ENCODE results near the gene WNK1. TPM values are rescaled to one million over a fixed set of nuclear protein-coding genes. Genes with fewer than 3 reads are reported as not detected.

WNK1 gene
- total and polyA plus RNA-seq, 2 of the 8 experiments (the other 6 are each of a cell fraction or from before 2014, with no cell fraction given), result 88.2 to 157 TPM

GRCh38 chr12:862303-862911 is 110.0 kb downstream of the WNK1 start (continued):
- no peak for TF ChIP-seq CHD7 (IDR thresholded peaks at IDR 0.05; ENCODE audit: insufficient replicate concordance, low read length)

Measured in H1 (cell line).